Vagina (tissue), 2 donors: ENCODE results near the gene RRAGC.
"Not testable (repeated sequence)": the region's sequence is repeated elsewhere in the genome, so short reads cannot be mapped to it uniquely, and the experiment has no call there.

Experiments
- CTCF ChIP-seq, 3 experiments: fragments of 450-650 bp in 2 of 3; fragments of 200-600 bp in 1 of 3; sonication (generic) in 1 of 3; IDR thresholded peaks; one replicate each; pipeline ENCODE4 v1.5.1; 2017 to 2019; ENCODE audit warnings: antibody characterized with exemption in 3 of 3, mild to moderate bottlenecking in 2 of 3, moderate library complexity in 2 of 3
- POLR2A ChIP-seq, 2 donors: fragments of 450-650 bp; IDR thresholded peaks; one replicate each; pipeline ENCODE4 v1.6.1; 2017; ENCODE audit warnings: antibody characterized with exemption in 2 of 2, mild to moderate bottlenecking in 2 of 2, moderate library complexity in 2 of 2

- TF ChIP-seq CTCF, POLR2A (IDR thresholded peaks at IDR 0.05): not testable (repeated sequence)
These were observed 23.3 kb downstream of the RRAGC start for GRCh38 chr1:38836316-38836715.
